GM23338 (cell line): ENCODE data around the gene KCTD13.

Source experiments
- CREB1 ChIP-seq: fragments of 250-450 bp; sonication (Bioruptor Pico); IDR thresholded peaks from 2 replicates; pipeline ENCODE4 v1.5.0; 2020; ENCODE audit warnings: low read depth, mild to moderate bottlenecking, moderate library complexity
- CTCF ChIP-seq, 2 experiments: fragments of 200-600 bp in 1 of 2; sonication (generic) in 1 of 2; conservative IDR thresholded peaks; 2 replicates each; pipeline versions ENCODE4 v1.5.1 to v1.6.1; 2016 to 2017; ENCODE audit warnings: antibody characterized with exemption in 2 of 2, low read depth in 2 of 2, mild to moderate bottlenecking in 2 of 2, moderate library complexity in 1 of 2
- ETS1 ChIP-seq: IDR thresholded peaks from 2 replicates; pipeline ENCODE4 v1.6.1; 2016; ENCODE audit warnings: antibody characterized with exemption
- EZH2 ChIP-seq: fragments of 200-600 bp; sonication (generic); IDR thresholded peaks from one replicate; pipeline ENCODE4 v1.8.0; 2017; ENCODE audit warnings: antibody characterized with exemption, mild to moderate bottlenecking, low read depth; ENCODE audit not compliant: unreplicated experiment
- EZH2phosphoT487 ChIP-seq: fragments of 200-600 bp; sonication (generic); IDR thresholded peaks from one replicate; pipeline ENCODE4 v1.8.1; 2018; ENCODE audit warnings: antibody characterized with exemption; ENCODE audit not compliant: unreplicated experiment
- JUNB ChIP-seq: IDR thresholded peaks from one replicate; pipeline ENCODE4 v1.6.1; 2016; ENCODE audit warnings: antibody characterized with exemption; ENCODE audit not compliant: unreplicated experiment
- NANOG ChIP-seq: IDR thresholded peaks from 2 replicates; pipeline ENCODE4 v1.6.1; 2016; ENCODE audit warnings: antibody characterized with exemption, borderline replicate concordance
- POLR2AphosphoS5 ChIP-seq: IDR thresholded peaks from 2 replicates; pipeline ENCODE4 v1.6.1; 2016; ENCODE audit warnings: antibody characterized with exemption, low read depth
- REST ChIP-seq: IDR thresholded peaks from one replicate; pipeline ENCODE4 v1.6.1; 2018; ENCODE audit warnings: antibody characterized with exemption; ENCODE audit not compliant: unreplicated experiment
- STAT1 ChIP-seq: IDR thresholded peaks from one replicate; pipeline ENCODE4 v1.6.1; 2016; ENCODE audit warnings: antibody characterized with exemption; ENCODE audit not compliant: unreplicated experiment

- no peak for TF ChIP-seq STAT1
- no peak for TF ChIP-seq CTCF (conservative IDR thresholded peaks at IDR 0.05; ENCODE audit: low read depth in 2 of 2)
- TF ChIP-seq REST, result no peak
- no peak for TF ChIP-seq EZH2phosphoT487
- TF ChIP-seq JUNB, result no peak
- no peak for TF ChIP-seq EZH2
- no peak for TF ChIP-seq POLR2AphosphoS5
- no peak for TF ChIP-seq NANOG
- TF ChIP-seq CREB1 (CRISPR knock-in tag), result no peak
- no peak for TF ChIP-seq ETS1
Measured at GRCh38 chr16:29894352-29894751, 31.7 kb downstream of the KCTD13 start.
